HCT116 (cell line): Measurements from ENCODE around the gene CISH. TPM values are rescaled to one million over a fixed set of nuclear protein-coding genes. Genes with fewer than 3 reads are reported as not detected.

Experiments
- ATAC-seq: fragments of 200-7000 bp; cut with Tn5 transposase; 2 replicates; pipeline ENCODE4 v1.9.1; 2020; ENCODE audit warnings: mild to moderate bottlenecking, moderate library complexity
- BruUV-seq: library from RNA; stranded (reverse); fragments of 400-500 nt; replicated peaks from 2 replicates; lab custom pipeline; 2021; lab: Mats Ljungman, UMichigan
- CTCF ChIA-PET: fragments of 300-600 bp; sonication (Branson Sonifier 250); formaldehyde crosslinking; loops from one replicate; lab custom pipeline; 2021; ENCODE audit warnings: antibody characterized with exemption; lab: Charles Lee
- POLR2A ChIA-PET: fragments of 300-600, 350-600 bp; sonication (Branson Sonifier 250); formaldehyde crosslinking; loops from one replicate; lab custom pipeline; 2021; ENCODE audit warnings: antibody characterized with exemption; lab: Charles Lee
- RAD21 ChIA-PET, 2 experiments: fragments of 300-600 bp; sonication (Branson Sonifier 250); formaldehyde crosslinking; loops; one replicate each; lab custom pipeline; 2023; ENCODE audit warnings: low total read pairs in 2 of 2; ENCODE audit not compliant: uncharacterized antibody in 2 of 2, unreplicated experiment in 2 of 2, low non-redundant PET in 1 of 2; lab: Charles Lee
- DNase-seq: peaks from one replicate; pipeline ENCODE4 v3.0.0-alpha.2; 2010; ENCODE audit warnings: low read depth, low spot score
- H2AFZ ChIP-seq: fragments of 200-600 bp; shearing (Covaris generic), sonication (generic); 2 replicates; pipeline ENCODE4 v1.6.1; 2017; ENCODE audit warnings: low read depth, mixed run types, mixed read lengths, antibody characterized with exemption, low read length; ENCODE audit not compliant: poor library complexity, severe bottlenecking
- H3K27ac ChIP-seq: 2 replicates; pipeline ENCODE4 v1.5.1; 2012; ENCODE audit warnings: low read depth, low read length
- H3K27me3 ChIP-seq: fragments of 200-600 bp; sonication (generic); 2 replicates; pipeline ENCODE4 v1.6.1; 2016; ENCODE audit warnings: mixed run types, low read length, mixed read lengths; ENCODE audit not compliant: insufficient read depth
- H3K36me3 ChIP-seq, 2 experiments: fragments of 200-500 bp in 1 of 2; fragments of 200-600 bp in 1 of 2; sonication (Bioruptor generic) in 1 of 2; sonication (generic) in 1 of 2; 2 replicates each; pipeline versions ENCODE4 v1.5.1 to v1.6.1; 2014 to 2016; ENCODE audit warnings: low read length in 2 of 2, inconsistent platforms in 1 of 2, mixed read lengths in 1 of 2, mixed run types in 1 of 2; ENCODE audit not compliant: insufficient read depth in 2 of 2, control insufficient read depth in 1 of 2
- H3K4me1 ChIP-seq, 2 experiments: fragments of 200-600 bp in 1 of 2; sonication (generic) in 1 of 2; 2 replicates each; pipeline versions ENCODE4 v1.5.1 to v1.6.1; 2012 to 2017; ENCODE audit warnings: low read length in 2 of 2, inconsistent platforms in 1 of 2, mild to moderate bottlenecking in 1 of 2, mixed read lengths in 1 of 2, mixed run types in 1 of 2, moderate library complexity in 1 of 2; ENCODE audit not compliant: insufficient read depth in 2 of 2, control insufficient read depth in 1 of 2
- H3K4me2 ChIP-seq: fragments of 200-600 bp; sonication (generic); 2 replicates; pipeline ENCODE4 v1.6.1; 2017; ENCODE audit warnings: mixed run types, low read length, mixed read lengths
- H3K4me3 ChIP-seq, 2 experiments: fragments of 200-600 bp in 1 of 2; sonication (generic) in 1 of 2; replicated peaks in 1 of 2; 2 replicates each; pipeline ENCODE4 v1.5.1; 2011 to 2016; ENCODE audit warnings: low read length in 2 of 2, control low read depth in 1 of 2, low read depth in 1 of 2, mild to moderate bottlenecking in 1 of 2, mixed read lengths in 1 of 2, mixed run types in 1 of 2
- H3K79me2 ChIP-seq: fragments of 200-600 bp; sonication (generic); 2 replicates; pipeline ENCODE4 v1.6.1; 2017; ENCODE audit warnings: mild to moderate bottlenecking, mixed run types, low read length, moderate library complexity, mixed read lengths; ENCODE audit not compliant: insufficient read depth
- H3K9ac ChIP-seq: fragments of 200-600 bp; sonication (generic); 2 replicates; pipeline ENCODE4 v1.6.1; 2016; ENCODE audit warnings: low read length, mixed read lengths
- H3K9me2 ChIP-seq: fragments of 200-600 bp; sonication (generic), shearing (Covaris generic); 2 replicates; pipeline ENCODE4 v1.6.1; 2017; ENCODE audit warnings: mixed run types, mild to moderate bottlenecking, moderate library complexity; ENCODE audit not compliant: insufficient read depth
- H3K9me3 ChIP-seq, 2 experiments: fragments of 200-500 bp in 1 of 2; fragments of 200-600 bp in 1 of 2; sonication (Bioruptor generic) in 1 of 2; sonication (generic) in 1 of 2; 2 replicates each; pipeline ENCODE4 v1.6.1; 2014 to 2017; ENCODE audit warnings: low read length in 2 of 2, mixed read lengths in 2 of 2, inconsistent platforms in 1 of 2, low read depth in 1 of 2, mild to moderate bottlenecking in 1 of 2, mixed run types in 1 of 2, moderate library complexity in 1 of 2; ENCODE audit not compliant: control insufficient read depth in 1 of 2, insufficient read depth in 1 of 2
- H4K20me1 ChIP-seq: fragments of 200-600 bp; sonication (generic), shearing (Covaris generic); 2 replicates; pipeline ENCODE4 v1.6.1; 2017; ENCODE audit warnings: mixed run types, mild to moderate bottlenecking, moderate library complexity; ENCODE audit not compliant: insufficient read depth
- CBX3 ChIP-seq: IDR thresholded peaks from 2 replicates; pipeline ENCODE4 v1.6.1; 2012; ENCODE audit warnings: low read depth
- EZH2 ChIP-seq: fragments of 200-600 bp; sonication (generic); IDR thresholded peaks from 2 replicates; pipeline ENCODE4 v1.6.1; 2017; ENCODE audit warnings: antibody characterized with exemption, mixed run types
- POLR2AphosphoS5 ChIP-seq: IDR thresholded peaks from 2 replicates; pipeline ENCODE4 v1.6.1; 2011; ENCODE audit warnings: mild to moderate bottlenecking, low read depth, low read length, moderate library complexity
- RAD21 ChIP-seq: IDR thresholded peaks from 2 replicates; pipeline ENCODE4 v1.6.1; 2012; ENCODE audit warnings: low read depth, mild to moderate bottlenecking
- SIN3A ChIP-seq: IDR thresholded peaks from 2 replicates; pipeline ENCODE4 v1.6.1; 2012; ENCODE audit warnings: low read depth
- TCF7L2 ChIP-seq: IDR thresholded peaks from 2 replicates; pipeline ENCODE4 v1.7.0; 2011; ENCODE audit warnings: borderline replicate concordance, inconsistent platforms; ENCODE audit not compliant: insufficient read depth, insufficient read length; ENCODE audit errors: extremely low read depth
- ZFX ChIP-seq: fragments of 450-650 bp; IDR thresholded peaks from 2 replicates; pipeline ENCODE4 v1.6.1; 2017
- intact Hi-C: fragments of 100-400 bp; cut with micrococcal nuclease; formaldehyde crosslinking; loops from 2 replicates; pipeline ENCODE4 v1.10.0; 2022
- total RNA-seq: library from RNA; stranded (reverse); gene quantifications from one replicate; pipeline ENCODE4 v1.2.1, GENCODE V29; 2021; ENCODE audit not compliant: unreplicated experiment
- TF ChIP-seq, protein P1 (sequence below), 3 experiments: fragments of 200-600 bp in 1 of 3; sonication (generic) in 1 of 3; IDR thresholded peaks in 2 of 3; conservative IDR thresholded peaks in 1 of 3; 2 replicates each; pipeline ENCODE4 v1.5.1; 2012 to 2017; ENCODE audit warnings: low read depth in 2 of 3, low read length in 2 of 3, antibody characterized with exemption in 1 of 3, borderline replicate concordance in 1 of 3, control low read depth in 1 of 3, mild to moderate bottlenecking in 1 of 3, mixed read lengths in 1 of 3, mixed run types in 1 of 3, moderate library complexity in 1 of 3; ENCODE audit not compliant: insufficient read depth in 1 of 3
- TF ChIP-seq, protein P2 (sequence below): IDR thresholded peaks from 2 replicates; pipeline ENCODE4 v1.6.1; 2012; ENCODE audit warnings: low read depth

CISH gene
- total RNA-seq, 1 experiment from 2014 or later = 4.5 TPM

DNA sequence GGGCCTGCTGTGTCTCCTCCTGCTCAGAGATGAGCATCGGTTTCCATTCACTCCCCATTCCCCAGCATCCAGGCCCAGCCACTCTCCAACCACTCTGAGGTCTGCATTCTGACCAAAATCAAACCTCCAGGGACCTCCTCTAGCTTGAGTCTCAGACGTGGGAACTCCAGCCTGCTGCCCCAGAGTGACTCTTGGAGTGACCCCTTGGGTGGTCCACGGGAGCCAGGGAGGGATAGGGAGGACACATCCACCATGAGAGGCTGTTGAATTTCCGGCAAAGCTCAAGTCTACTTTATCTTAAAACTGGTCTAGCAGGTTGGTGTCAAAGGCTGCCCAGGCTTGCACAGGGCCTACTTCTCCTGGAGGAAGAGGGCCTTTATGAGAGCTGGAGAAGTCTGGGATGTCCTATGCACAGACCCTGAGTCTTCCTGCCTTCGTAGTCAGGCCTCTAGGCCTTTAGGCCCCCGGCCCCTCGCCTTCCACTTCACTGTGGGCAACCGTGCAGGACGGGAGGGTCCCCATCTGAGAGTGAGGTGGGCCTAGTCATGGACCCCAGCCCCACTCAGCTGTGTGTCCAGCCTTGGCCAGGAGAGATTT lies 8.9 kb downstream of the CISH start:
- intact Hi-C loops = no loop called here
- H3K27ac ChIP-seq = peak overlapping the region; percentile 98
- no peaks in the 10 kb centered on the region for H3K79me2 ChIP-seq
- H2AFZ ChIP-seq = no peak overlapping the region
- no peaks in the 10 kb centered on the region for H4K20me1 ChIP-seq
- ChIA-PET POLR2A (interaction anchor here (1.2 kb wide), 1 partner anchor 9 kb away, joined by 6 read pairs; the partner anchor contains the start of gene CISH), RAD21 (no interaction called here), CTCF (interaction anchor here (2.1 to 3.0 kb wide), 3 partner anchors 7 to 14 kb away, joined by 7 to 18 read pairs (median 8); partner anchors contain the start of genes CISH and MAPKAPK3)
- H3K4me3 ChIP-seq = 0 out of 4 replicates have a peak overlapping the region, but pooled peaks of 1 of the 2 experiments have one; percentile 3
- DNase-seq (no peak), ATAC-seq (no peak)
- H3K36me3 ChIP-seq = 0 out of 4 replicates have a peak, but pooled peaks cover 0 to 5% of the 10 kb centered on the region in 2 experiments
- peak overlapping the region; percentile 67 for H3K9ac ChIP-seq
- no peaks in the 10 kb centered on the region for H3K9me3 ChIP-seq
- peaks cover 37 to 40% of the 10 kb centered on the region in 2 experiments for H3K4me1 ChIP-seq
- BruUV-seq = no TSS peak
- H3K9me2 ChIP-seq = no peaks in the 10 kb centered on the region
- no peaks in the 10 kb centered on the region for H3K27me3 ChIP-seq
- H3K4me2 ChIP-seq = peak overlapping the region; percentile 78
- 0 out of 2 replicates have a peak, but pooled peaks have one; percentile 16 for TF ChIP-seq ZFX
- TF ChIP-seq SIN3A = no peak
- no peak for TF ChIP-seq CBX3
- TF ChIP-seq RAD21 = no peak
- TF ChIP-seq EZH2 = no peak

DNA sequence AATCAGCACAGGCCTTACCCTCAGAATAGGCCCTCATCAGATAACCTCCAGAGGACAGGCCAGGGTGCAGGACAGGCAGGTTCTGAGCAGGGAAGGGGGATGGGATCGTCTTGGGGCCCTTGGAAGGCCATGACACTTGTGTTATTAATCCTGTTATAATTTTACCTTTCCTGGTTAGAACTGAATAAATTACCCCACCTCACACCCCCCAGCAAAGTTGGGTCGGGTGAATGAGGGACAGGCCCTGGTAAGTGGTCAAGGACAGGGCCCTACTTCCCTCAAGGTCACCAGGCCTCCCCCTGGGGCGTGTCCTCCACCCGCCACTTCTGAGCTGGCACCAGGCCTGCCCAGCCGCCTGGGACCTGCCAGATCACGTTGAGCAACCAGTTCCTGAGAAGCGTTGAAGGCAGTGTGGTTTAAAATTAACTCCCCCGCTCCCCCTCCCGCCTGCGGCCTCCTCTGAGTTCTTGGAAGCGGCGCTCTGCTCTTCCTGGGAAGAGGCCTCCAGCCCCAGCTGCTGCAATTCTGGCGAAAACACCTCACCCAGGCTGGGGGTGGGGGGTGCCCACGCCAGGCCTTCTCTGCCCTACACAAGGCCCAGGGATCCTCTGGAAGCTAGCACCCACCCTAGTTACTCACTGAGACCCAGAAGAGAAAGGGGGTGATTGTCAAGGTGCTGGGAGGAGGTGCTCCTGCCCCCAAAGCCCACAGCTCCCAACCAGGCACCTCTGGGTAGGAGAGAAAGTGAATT lies 10.6 kb downstream of the CISH start:
- ATAC-seq (peak; percentile 81), DNase-seq (peak; percentile 77)
- Histone ChIP-seq H2AFZ (no peak overlapping the region), H3K27me3 (no peaks in the 10 kb centered on the region), H3K9ac (peak overlapping the region; percentile 67), H3K4me2 (peak overlapping the region; percentile 78), H3K9me2 (no peaks in the 10 kb centered on the region), H3K27ac (peak overlapping the region; percentile 98), H3K9me3 (no peaks in the 10 kb centered on the region), H3K4me3 (peak overlapping the region; percentile 25 to 35), H3K36me3 (no peaks in the 10 kb centered on the region), H3K4me1 (peaks cover 37 to 40% of the 10 kb centered on the region in 2 experiments), H3K79me2 (no peaks in the 10 kb centered on the region), H4K20me1 (no peaks in the 10 kb centered on the region)
- BruUV-seq = no TSS peak
- ChIA-PET CTCF (interaction anchor here (1.1 to 3.0 kb wide), 6 partner anchors 9 to 1081 kb away, joined by 3 to 18 read pairs (median 6); partner anchors contain the start of genes CISH and MAPKAPK3), POLR2A (interaction anchor here (0.7 to 1.6 kb wide), 7 partner anchors 8 to 366 kb away, joined by 3 to 7 read pairs (median 4); partner anchors contain the start of genes CISH and HEMK1), RAD21 (interaction anchor here (0.7 to 1.6 kb wide), 6 partner anchors 9 to 13 kb away, joined by 3 to 7 read pairs (median 3); partner anchors contain the start of gene CISH (in 2 of the 2))
- intact Hi-C loops = loop anchor here (1.0 kb wide), 1 partner anchor 29 kb away; no protein-coding TSS in a partner anchor
- no peak for TF ChIP-seq SIN3A
- TF ChIP-seq TCF7L2 = peak; percentile 83
- peak; percentile 57 for TF ChIP-seq POLR2AphosphoS5
- TF ChIP-seq, protein P1, sequence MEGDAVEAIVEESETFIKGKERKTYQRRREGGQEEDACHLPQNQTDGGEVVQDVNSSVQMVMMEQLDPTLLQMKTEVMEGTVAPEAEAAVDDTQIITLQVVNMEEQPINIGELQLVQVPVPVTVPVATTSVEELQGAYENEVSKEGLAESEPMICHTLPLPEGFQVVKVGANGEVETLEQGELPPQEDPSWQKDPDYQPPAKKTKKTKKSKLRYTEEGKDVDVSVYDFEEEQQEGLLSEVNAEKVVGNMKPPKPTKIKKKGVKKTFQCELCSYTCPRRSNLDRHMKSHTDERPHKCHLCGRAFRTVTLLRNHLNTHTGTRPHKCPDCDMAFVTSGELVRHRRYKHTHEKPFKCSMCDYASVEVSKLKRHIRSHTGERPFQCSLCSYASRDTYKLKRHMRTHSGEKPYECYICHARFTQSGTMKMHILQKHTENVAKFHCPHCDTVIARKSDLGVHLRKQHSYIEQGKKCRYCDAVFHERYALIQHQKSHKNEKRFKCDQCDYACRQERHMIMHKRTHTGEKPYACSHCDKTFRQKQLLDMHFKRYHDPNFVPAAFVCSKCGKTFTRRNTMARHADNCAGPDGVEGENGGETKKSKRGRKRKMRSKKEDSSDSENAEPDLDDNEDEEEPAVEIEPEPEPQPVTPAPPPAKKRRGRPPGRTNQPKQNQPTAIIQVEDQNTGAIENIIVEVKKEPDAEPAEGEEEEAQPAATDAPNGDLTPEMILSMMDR (IDR thresholded peaks at IDR 0.05 in 2 of 3, conservative IDR thresholded peaks at IDR 0.05 in 1 of 3; ENCODE audit: borderline replicate concordance in 1 of 3, insufficient read depth in 1 of 3, low read depth in 2 of 3, low read length in 2 of 3) = no peak
- peak; percentile 80; the same call in 1 of the 2 replicates for TF ChIP-seq ZFX
- TF ChIP-seq, protein P2, sequence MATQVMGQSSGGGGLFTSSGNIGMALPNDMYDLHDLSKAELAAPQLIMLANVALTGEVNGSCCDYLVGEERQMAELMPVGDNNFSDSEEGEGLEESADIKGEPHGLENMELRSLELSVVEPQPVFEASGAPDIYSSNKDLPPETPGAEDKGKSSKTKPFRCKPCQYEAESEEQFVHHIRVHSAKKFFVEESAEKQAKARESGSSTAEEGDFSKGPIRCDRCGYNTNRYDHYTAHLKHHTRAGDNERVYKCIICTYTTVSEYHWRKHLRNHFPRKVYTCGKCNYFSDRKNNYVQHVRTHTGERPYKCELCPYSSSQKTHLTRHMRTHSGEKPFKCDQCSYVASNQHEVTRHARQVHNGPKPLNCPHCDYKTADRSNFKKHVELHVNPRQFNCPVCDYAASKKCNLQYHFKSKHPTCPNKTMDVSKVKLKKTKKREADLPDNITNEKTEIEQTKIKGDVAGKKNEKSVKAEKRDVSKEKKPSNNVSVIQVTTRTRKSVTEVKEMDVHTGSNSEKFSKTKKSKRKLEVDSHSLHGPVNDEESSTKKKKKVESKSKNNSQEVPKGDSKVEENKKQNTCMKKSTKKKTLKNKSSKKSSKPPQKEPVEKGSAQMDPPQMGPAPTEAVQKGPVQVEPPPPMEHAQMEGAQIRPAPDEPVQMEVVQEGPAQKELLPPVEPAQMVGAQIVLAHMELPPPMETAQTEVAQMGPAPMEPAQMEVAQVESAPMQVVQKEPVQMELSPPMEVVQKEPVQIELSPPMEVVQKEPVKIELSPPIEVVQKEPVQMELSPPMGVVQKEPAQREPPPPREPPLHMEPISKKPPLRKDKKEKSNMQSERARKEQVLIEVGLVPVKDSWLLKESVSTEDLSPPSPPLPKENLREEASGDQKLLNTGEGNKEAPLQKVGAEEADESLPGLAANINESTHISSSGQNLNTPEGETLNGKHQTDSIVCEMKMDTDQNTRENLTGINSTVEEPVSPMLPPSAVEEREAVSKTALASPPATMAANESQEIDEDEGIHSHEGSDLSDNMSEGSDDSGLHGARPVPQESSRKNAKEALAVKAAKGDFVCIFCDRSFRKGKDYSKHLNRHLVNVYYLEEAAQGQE = no peak
